PFSK-1 (cell line): ENCODE measurements around the gene NSRP1.

Experiments
- POLR2AphosphoS5 ChIP-seq: IDR thresholded peaks from 2 replicates; pipeline ENCODE4 v1.6.1; 2012; ENCODE audit warnings: low read depth, mild to moderate bottlenecking, control low read depth, low read length, moderate library complexity
- REST ChIP-seq, 2 experiments: IDR thresholded peaks; 2 replicates each; pipeline versions ENCODE4 v1.6.1 to v1.8.0; 2011 to 2012; ENCODE audit warnings: low read depth in 2 of 2, low read length in 2 of 2, control low read depth in 1 of 2, inconsistent platforms in 1 of 2, mild to moderate bottlenecking in 1 of 2, moderate library complexity in 1 of 2; ENCODE audit not compliant: insufficient read depth in 1 of 2
- SIN3A ChIP-seq: IDR thresholded peaks from 2 replicates; pipeline ENCODE4 v1.6.1; 2012; ENCODE audit warnings: mild to moderate bottlenecking, low read length, moderate library complexity, borderline replicate concordance; ENCODE audit not compliant: insufficient read depth

GRCh38 chr17:30220414-30220813, 103.8 kb downstream of the NSRP1 start:
- TF ChIP-seq SIN3A (no peak), POLR2AphosphoS5 (no peak), REST (IDR thresholded peaks at IDR 0.05; ENCODE audit: insufficient read depth in 1 of 2, low read depth in 2 of 2, low read length in 2 of 2) (no peak)
